Adrenal gland (tissue), 12 donors: ENCODE measurements around the gene SREK1IP1. TPM values are rescaled to one million over a fixed set of nuclear protein-coding genes. Genes with fewer than 3 reads are reported as not detected.

Experiments used
- DNase-seq, 7 donors: peaks; one replicate each; pipeline ENCODE4 v3.0.0-alpha.2; 2019 to 2020
- H3K27ac ChIP-seq, 5 donors: fragments of 200-600 bp; sonication (generic) in 4 of 5; 1 replicate in 3 of 5; 2 replicates in 2 of 5; pipeline versions ENCODE4 v1.5.1 to v1.8.0; 2016 to 2020; ENCODE audit warnings: mild to moderate bottlenecking in 1 of 5
- H3K27me3 ChIP-seq: fragments of 200-600 bp; 2 replicates; pipeline ENCODE4 v1.8.0; 2021
- H3K36me3 ChIP-seq, 2 donors: fragments of 200-600 bp; replicated peaks in 1 of 2; 1 replicate in 1 of 2; 2 replicates in 1 of 2; pipeline versions ENCODE4 v1.5.1 to v1.8.0; 2018 to 2022
- H3K4me1 ChIP-seq, 2 donors: fragments of 200-600 bp; replicated peaks in 1 of 2; 1 replicate in 1 of 2; 2 replicates in 1 of 2; pipeline versions ENCODE4 v1.5.1 to v1.8.0; 2018 to 2021
- H3K4me3 ChIP-seq, 4 donors: fragments of 200-600 bp; sonication (generic) in 3 of 4; one replicate each; pipeline ENCODE4 v1.5.1; 2016 to 2018
- H3K9me3 ChIP-seq, 3 donors: fragments of 200-600 bp; sonication (generic) in 1 of 3; replicated peaks in 1 of 3; 1 replicate in 2 of 3; 2 replicates in 1 of 3; pipeline versions ENCODE4 v1.5.1 to v1.8.0; 2016 to 2021
- POLR2A ChIP-seq, 2 donors: fragments of 450-650 bp; IDR thresholded peaks; one replicate each; pipeline ENCODE4 v1.6.1; 2017; ENCODE audit warnings: antibody characterized with exemption in 2 of 2, mild to moderate bottlenecking in 2 of 2, moderate library complexity in 1 of 2
- WGBS, 4 donors: extraction: QIAGEN DNeasy Blood & Tissue Kit in 2 of 4; methylation state at CpG; one replicate each; pipeline versions ENCODE4 v1.1.5 to v1.1.7; 2013 to 2017; 5-methylcytosine and 5-hydroxymethylcytosine counted together
- intact Hi-C, 2 donors: fragments of 100-400 bp; cut with DNase I; formaldehyde crosslinking; loops; one replicate each; pipeline versions ENCODE4 v1.14.1 to v1.15.0; 2022 to 2023
- polyA plus RNA-seq, 3 donors: library from polyadenylated mRNA; stranded (reverse); fragments of 200-250 nt in 2 of 3; fragments of 350-450 nt in 1 of 3; fragmentation: Illumina TruSeq in 1 of 3; extraction: RNeasy Lipid Tissue Mini Kit (QIAGEN cat#74804) in 1 of 3; gene quantifications; one replicate each; pipeline ENCODE4 v1.2.3, GENCODE V29; 2013 to 2014
- total RNA-seq, 9 donors: library from RNA; depleted of rRNA in 4 of 9; stranded (reverse); fragments of >200 nt in 4 of 9; fragments of 120-200 nt in 1 of 9; fragmentation: NEBNext Ultra II Directional in 1 of 9; extraction: Animal tissue kit (Norgen Biotek cat#: 25700) in 1 of 9; gene quantifications; one replicate each; pipeline versions ENCODE4 v1.1.0 to v1.2.4, GENCODE V29; 2013 to 2023
- TF ChIP-seq, protein P1 (sequence below), 6 experiments: fragments of 450-650 bp in 4 of 6; fragments of 200-600 bp in 2 of 6; sonication (generic) in 1 of 6; IDR thresholded peaks; 1 replicate in 5 of 6; 2 replicates in 1 of 6; pipeline versions ENCODE4 v1.5.1 to v1.8.0; 2016 to 2021; ENCODE audit warnings: antibody characterized with exemption in 6 of 6, mild to moderate bottlenecking in 2 of 6, moderate library complexity in 1 of 6
- donor health status: healthy with polysubstance abuse.
- donor health status: Bipolar disorder and iron deficiency.
- donor health status: DM: yes; HTN: yes; CAD: no.
- donor health status: DM: no; HTN: no; CAD: no.
- donor health status: DM: no; HTN: no; CAD: no.
- donor health status: DM: yes; HTN: yes; CAD: no.

Gene SREK1IP1
- total and polyA plus RNA-seq, 12 donors = 5.0 to 42.9 (median 16.8) TPM

DNA sequence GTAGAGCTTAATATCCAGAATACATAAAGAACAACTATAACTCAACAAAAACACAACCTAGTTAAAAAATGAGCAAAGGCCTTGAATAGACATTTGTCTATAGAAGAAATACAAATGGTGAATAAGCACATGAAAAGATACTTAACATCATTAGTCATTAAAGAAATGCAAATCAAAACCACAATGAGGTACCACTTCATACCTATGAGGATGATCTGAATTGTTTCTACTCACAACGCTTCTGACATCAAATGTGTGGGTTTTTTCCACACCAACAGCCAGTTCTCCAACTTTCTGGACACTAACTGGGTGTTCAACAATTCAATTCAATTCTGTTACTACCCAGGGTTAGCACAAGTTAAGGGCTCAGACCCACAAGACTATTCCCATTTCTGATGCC lies 22.0 kb downstream of the SREK1IP1 start:
- Histone ChIP-seq H3K9me3 (no peaks in the 10 kb centered on the region), H3K4me3 (no peak overlapping the region), H3K27ac (no peak overlapping the region), H3K4me1 (no peaks in the 10 kb centered on the region), H3K27me3 (no peaks in the 10 kb centered on the region), H3K36me3 (no peaks in the 10 kb centered on the region)
- DNase-seq = no peak
- intact Hi-C loops = no loop called here
- WGBS, 4 donors = 85 to 100% (median 95%) methylated on average over 1 of the region's 1 CpG
- no peak for TF ChIP-seq POLR2A (IDR thresholded peaks at IDR 0.05)
- TF ChIP-seq, protein P1, sequence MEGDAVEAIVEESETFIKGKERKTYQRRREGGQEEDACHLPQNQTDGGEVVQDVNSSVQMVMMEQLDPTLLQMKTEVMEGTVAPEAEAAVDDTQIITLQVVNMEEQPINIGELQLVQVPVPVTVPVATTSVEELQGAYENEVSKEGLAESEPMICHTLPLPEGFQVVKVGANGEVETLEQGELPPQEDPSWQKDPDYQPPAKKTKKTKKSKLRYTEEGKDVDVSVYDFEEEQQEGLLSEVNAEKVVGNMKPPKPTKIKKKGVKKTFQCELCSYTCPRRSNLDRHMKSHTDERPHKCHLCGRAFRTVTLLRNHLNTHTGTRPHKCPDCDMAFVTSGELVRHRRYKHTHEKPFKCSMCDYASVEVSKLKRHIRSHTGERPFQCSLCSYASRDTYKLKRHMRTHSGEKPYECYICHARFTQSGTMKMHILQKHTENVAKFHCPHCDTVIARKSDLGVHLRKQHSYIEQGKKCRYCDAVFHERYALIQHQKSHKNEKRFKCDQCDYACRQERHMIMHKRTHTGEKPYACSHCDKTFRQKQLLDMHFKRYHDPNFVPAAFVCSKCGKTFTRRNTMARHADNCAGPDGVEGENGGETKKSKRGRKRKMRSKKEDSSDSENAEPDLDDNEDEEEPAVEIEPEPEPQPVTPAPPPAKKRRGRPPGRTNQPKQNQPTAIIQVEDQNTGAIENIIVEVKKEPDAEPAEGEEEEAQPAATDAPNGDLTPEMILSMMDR (IDR thresholded peaks at IDR 0.05) = no peak

DNA sequence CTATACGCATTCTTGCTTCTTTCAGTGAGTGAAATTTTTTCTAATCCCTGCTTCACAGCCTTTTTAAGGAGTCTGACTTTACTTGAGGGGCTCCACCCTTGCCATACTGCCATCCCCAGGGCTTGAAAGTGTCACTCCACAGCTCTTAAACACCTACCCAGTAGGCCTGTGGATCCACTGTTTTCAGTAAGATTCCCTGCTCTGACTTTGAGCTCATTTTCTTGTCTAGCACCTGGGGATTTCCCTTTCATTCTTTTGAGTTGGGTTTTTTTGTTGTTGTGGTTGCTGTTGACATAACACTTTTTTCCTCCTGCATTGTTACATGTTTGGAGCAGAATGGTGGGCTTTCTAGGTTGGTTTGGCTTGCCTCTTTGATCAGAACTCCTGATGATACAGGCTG lies 23.6 kb downstream of the SREK1IP1 start:
- intact Hi-C loops = no loop called here
- WGBS, 4 donors = 93 to 100% (median 99%) methylated on average over 1 of the region's 1 CpG

DNA sequence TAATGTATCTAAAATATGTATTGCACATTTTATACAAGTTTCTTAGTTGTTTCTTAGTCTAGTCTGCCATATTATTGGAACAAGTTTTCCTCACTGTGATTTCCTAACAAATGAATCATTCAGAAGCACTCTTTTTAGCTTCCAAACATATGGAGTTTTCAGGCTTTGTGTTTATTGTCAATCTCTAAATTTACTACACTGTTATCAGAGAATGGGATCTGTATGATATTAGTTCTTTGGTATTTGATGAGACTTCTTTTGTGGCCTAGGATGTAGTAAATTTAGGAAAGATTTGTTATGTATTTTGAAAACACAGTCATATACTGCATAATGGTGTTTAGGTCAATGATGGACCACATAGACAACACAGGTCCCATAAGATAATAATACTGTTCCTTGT lies 25.7 kb downstream of the SREK1IP1 start:
- H3K4me1 ChIP-seq = no peaks in the 10 kb centered on the region
- no peak for DNase-seq
- H3K27ac ChIP-seq = no peak overlapping the region
- H3K36me3 ChIP-seq = peaks cover 0 to 13% of the 10 kb centered on the region in 2 donors
- H3K9me3 ChIP-seq = no peaks in the 10 kb centered on the region
- no peaks in the 10 kb centered on the region for H3K27me3 ChIP-seq
- H3K4me3 ChIP-seq = no peak overlapping the region
- intact Hi-C loops = no loop called here
- TF ChIP-seq, protein P1 (IDR thresholded peaks at IDR 0.05) = no peak
- TF ChIP-seq POLR2A (IDR thresholded peaks at IDR 0.05) = no peak

More for the DNA sequence above, 23.6 kb downstream of the SREK1IP1 start:
- no peak overlapping the region for H3K27ac ChIP-seq
- no peak for DNase-seq
- TF ChIP-seq POLR2A (IDR thresholded peaks at IDR 0.05) = no peak
- TF ChIP-seq, protein P1 (IDR thresholded peaks at IDR 0.05) = no peak
- H3K4me1 ChIP-seq = no peaks in the 10 kb centered on the region
- no peaks in the 10 kb centered on the region for H3K27me3 ChIP-seq
- no peak overlapping the region for H3K4me3 ChIP-seq
- H3K36me3 ChIP-seq = peaks cover 0 to 6% of the 10 kb centered on the region in 2 donors
- no peaks in the 10 kb centered on the region for H3K9me3 ChIP-seq

DNA sequence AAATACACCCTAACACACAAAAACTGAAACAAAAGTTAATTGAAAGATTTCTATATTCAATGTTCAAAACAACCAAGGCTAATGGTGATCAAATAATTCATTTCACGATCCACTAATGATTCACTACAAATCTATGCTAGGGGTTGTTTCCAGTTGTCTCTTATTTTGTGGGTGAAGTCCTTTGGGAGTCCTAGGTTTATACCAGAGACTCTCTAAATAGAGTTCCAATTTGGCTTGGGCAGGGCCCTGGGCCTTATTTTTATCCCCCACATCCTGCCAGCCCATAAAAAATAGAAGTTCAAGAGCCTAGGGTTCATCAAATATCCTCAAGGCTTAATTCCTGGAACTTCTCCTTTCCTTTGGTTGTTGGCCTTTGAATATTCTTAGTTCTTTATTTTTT lies 26.1 kb downstream of the SREK1IP1 start:
- H3K36me3 ChIP-seq = peaks cover 0 to 13% of the 10 kb centered on the region in 2 donors
- H3K4me1 ChIP-seq = no peaks in the 10 kb centered on the region
- H3K27me3 ChIP-seq = no peaks in the 10 kb centered on the region
- DNase-seq = no peak
- WGBS, 4 donors = 65 to 81% (median 75%) methylated on average over 1 of the region's 1 CpG
- H3K27ac ChIP-seq = no peak overlapping the region
- no peak overlapping the region for H3K4me3 ChIP-seq
- H3K9me3 ChIP-seq = no peaks in the 10 kb centered on the region
- no peak for TF ChIP-seq POLR2A (IDR thresholded peaks at IDR 0.05)
- TF ChIP-seq, protein P1 (IDR thresholded peaks at IDR 0.05) = no peak
- intact Hi-C loops = no loop called here
